GM15510 (cell line): ENCODE data around the gene SPTLC2.

Source experiments
- POLR2A ChIP-seq: IDR thresholded peaks from 3 replicates; pipeline ENCODE4 v1.6.1; 2011; ENCODE audit warnings: borderline replicate concordance; ENCODE audit not compliant: insufficient read length; ENCODE audit errors: extremely low read depth

Gene SPTLC2

GRCh38 chr14:77507762-77508161 is 108.7 kb downstream of the SPTLC2 start:
- TF ChIP-seq POLR2A = no peak

- TF ChIP-seq POLR2A = no peak
Observed at GRCh38 chr14:77505031-77505430, 111.4 kb downstream of the SPTLC2 start.

GRCh38 chr14:77503138-77503537 is 113.3 kb downstream of the SPTLC2 start:
- TF ChIP-seq POLR2A = no peak

- TF ChIP-seq POLR2A = no peak
Observed at GRCh38 chr14:77502109-77502782, 114.2 kb downstream of the SPTLC2 start.

GRCh38 chr14:77498984-77499527 is 117.4 kb downstream of the SPTLC2 start:
- TF ChIP-seq POLR2A = no peak

- no peak for TF ChIP-seq POLR2A
Observed at GRCh38 chr14:77498120-77498979, 118.1 kb downstream of the SPTLC2 start, which contains the start of gene ISM2. Gene ISM2, minus strand, starts transcription at chr14:77498816. Its CDS starts 23 bp downstream, at chr14:77498793.

GRCh38 chr14:77495334-77495733 is 121.1 kb downstream of the SPTLC2 start:
- TF ChIP-seq POLR2A = no peak

- TF ChIP-seq POLR2A = no peak
Observed at GRCh38 chr14:77491056-77491455, 125.4 kb downstream of the SPTLC2 start.

GRCh38 chr14:77490347-77490986 is 126.0 kb downstream of the SPTLC2 start:
- TF ChIP-seq POLR2A = no peak

GRCh38 chr14:77489041-77489440 is 127.4 kb downstream of the SPTLC2 start:
- no peak for TF ChIP-seq POLR2A

GRCh38 chr14:77488558-77488957 is 127.9 kb downstream of the SPTLC2 start:
- TF ChIP-seq POLR2A = no peak

- TF ChIP-seq POLR2A = no peak
Observed at GRCh38 chr14:77485901-77486678, 130.3 kb downstream of the SPTLC2 start.

- no peak for TF ChIP-seq POLR2A
Observed at GRCh38 chr14:77485256-77485655, 131.2 kb downstream of the SPTLC2 start.

GRCh38 chr14:77482422-77482821 is 134.0 kb downstream of the SPTLC2 start:
- no peak for TF ChIP-seq POLR2A

- no peak for TF ChIP-seq POLR2A
Observed at GRCh38 chr14:77478796-77479195, 137.6 kb downstream of the SPTLC2 start.

GRCh38 chr14:77478029-77478428 is 138.4 kb downstream of the SPTLC2 start:
- no peak for TF ChIP-seq POLR2A
